Uterus (tissue), 2 donors: ENCODE data around the gene ENPP3.

ENCODE experiments used
- POLR2A ChIP-seq, 2 donors: fragments of 450-650 bp; IDR thresholded peaks; one replicate each; pipeline ENCODE4 v1.6.1; 2016; ENCODE audit warnings: antibody characterized with exemption in 2 of 2, mild to moderate bottlenecking in 1 of 2, moderate library complexity in 1 of 2
- TF ChIP-seq, protein P1 (sequence below), 4 experiments: fragments of 200-600 bp in 2 of 4; fragments of 450-650 bp in 2 of 4; sonication (generic) in 2 of 4; IDR thresholded peaks; one replicate each; pipeline ENCODE4 v1.5.1; 2016 to 2019; ENCODE audit warnings: antibody characterized with exemption in 4 of 4, mild to moderate bottlenecking in 2 of 4, moderate library complexity in 1 of 4

DNA sequence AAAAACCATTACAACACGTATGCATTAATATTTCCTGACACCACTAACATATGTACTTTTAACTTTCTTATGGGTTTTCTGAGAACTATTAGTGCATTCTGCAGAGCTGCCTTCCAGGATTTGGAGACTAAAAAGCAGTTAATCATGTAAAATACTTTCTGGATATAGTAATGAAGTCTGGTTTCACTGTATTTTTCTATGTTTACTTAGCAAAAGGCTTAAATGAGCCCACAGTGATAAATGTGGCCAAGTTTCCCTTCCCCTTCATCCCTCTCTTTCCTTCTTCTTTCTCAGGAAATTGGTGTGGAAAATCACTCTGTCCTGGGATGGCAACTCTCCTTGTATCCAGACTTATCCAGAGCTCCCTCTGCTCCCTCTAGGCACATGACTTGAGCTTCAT is 141.1 kb downstream of the ENPP3 start:
- TF ChIP-seq, protein P1, sequence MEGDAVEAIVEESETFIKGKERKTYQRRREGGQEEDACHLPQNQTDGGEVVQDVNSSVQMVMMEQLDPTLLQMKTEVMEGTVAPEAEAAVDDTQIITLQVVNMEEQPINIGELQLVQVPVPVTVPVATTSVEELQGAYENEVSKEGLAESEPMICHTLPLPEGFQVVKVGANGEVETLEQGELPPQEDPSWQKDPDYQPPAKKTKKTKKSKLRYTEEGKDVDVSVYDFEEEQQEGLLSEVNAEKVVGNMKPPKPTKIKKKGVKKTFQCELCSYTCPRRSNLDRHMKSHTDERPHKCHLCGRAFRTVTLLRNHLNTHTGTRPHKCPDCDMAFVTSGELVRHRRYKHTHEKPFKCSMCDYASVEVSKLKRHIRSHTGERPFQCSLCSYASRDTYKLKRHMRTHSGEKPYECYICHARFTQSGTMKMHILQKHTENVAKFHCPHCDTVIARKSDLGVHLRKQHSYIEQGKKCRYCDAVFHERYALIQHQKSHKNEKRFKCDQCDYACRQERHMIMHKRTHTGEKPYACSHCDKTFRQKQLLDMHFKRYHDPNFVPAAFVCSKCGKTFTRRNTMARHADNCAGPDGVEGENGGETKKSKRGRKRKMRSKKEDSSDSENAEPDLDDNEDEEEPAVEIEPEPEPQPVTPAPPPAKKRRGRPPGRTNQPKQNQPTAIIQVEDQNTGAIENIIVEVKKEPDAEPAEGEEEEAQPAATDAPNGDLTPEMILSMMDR (IDR thresholded peaks at IDR 0.05) = no peak
- TF ChIP-seq POLR2A (IDR thresholded peaks at IDR 0.05) = no peak
